ENCODE data around the gene LGALS9C.
"Not testable (repeated sequence)": the region's sequence is repeated elsewhere in the genome, so short reads cannot be mapped to it uniquely, and the experiment has no call there.

LGALS9C gene

DNA sequence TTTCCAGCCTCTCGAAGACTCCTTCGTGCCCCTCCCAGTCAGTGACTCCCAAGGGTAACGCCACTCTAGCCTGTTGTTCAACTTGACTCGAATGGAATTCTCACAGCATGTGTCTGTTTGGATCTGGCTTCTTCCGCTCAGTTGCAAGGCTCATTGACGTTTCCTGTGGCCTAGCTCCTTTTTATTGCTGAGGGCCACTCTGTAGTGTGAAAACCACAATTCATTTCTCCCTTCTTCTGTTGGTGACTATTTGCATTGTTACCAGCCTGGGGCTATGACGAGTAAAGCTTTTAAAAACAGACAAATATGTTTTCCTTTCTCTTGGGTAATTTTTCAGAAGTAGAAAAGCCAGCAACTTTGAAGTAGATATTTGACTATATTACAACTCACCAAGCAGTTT lies 1.8 kb upstream of the LGALS9C start:
- not testable (repeated sequence) for DNase-seq (ENCODE audit: extremely low read depth, low read depth)

DNA sequence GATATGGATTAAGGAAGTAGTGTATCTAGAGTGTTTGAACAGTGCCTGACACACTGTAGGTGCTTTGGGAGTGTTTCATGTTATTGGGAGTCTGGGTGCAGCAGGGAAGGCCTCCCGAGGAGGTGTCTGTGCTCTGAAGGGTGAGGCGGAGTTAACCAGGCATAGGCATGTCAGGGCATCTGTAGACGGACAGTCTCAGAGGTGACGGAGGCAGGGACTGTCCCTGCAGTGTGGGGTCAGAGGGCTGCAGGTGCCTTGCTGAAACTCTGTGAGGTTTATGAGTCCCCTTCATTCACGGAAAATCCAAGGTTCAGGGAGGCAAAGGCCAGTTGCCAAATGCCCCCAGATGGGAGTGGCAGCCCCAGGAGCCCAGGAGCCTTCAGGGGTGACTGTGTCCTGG lies 778 bp downstream of the LGALS9C start:
- DNase-seq (ENCODE audit: extremely low read depth, low read depth), result not testable (repeated sequence)

DNA sequence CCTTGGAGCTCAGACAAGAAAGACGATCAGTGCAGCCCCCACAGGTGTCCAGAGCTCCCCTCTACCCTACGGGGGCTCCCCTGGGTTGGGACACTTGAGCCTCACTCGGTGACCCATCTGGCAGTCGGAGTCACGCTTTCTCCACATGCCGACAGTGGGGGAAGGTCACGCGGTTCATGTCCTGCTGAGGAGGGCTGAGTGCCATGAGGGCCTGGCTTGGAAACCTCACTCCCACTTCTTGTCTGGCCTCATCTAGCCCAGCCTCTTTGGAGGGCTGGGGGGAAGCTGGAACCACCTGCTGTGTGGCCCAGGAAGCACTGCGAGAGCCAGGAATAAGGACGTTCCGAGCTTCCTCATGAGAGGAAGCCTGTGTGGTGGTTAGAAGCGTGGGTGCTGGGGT lies 1.8 kb downstream of the LGALS9C start:
- not testable (repeated sequence) for DNase-seq (ENCODE audit: extremely low read depth, low read depth)

DNA sequence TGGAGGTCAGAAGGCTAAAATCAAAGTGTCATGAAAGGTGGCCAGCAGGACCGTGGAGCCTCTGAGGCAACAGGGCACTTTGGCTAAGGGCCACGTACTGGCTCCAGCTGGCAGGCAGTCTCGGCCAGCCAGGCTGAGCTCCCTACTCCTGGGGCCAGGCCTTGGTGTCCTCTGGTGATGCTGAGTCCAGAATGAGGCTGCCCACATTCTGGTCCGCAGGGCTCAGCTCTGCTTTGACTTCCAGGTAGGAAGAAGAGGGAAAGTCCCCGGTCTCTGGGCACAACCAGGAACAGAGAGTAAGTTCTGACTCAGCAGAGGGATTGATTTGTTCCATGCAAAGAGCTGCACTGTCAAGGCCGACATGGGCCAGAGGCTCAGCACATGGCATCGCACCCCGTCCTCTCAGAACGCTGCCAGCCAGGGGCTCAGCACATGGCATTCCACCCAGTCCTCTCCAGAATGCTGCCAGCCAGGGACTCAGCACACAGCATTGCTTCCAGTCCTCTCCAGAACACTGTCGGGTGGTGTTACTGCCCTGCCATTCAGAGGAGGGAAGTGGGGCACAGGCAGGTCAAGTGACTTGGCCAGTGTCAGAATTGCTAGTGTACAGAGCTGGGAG lies 2.5 kb downstream of the LGALS9C start:
- DNase-seq (ENCODE audit: extremely low read depth, low read depth), result not testable (repeated sequence)

DNA sequence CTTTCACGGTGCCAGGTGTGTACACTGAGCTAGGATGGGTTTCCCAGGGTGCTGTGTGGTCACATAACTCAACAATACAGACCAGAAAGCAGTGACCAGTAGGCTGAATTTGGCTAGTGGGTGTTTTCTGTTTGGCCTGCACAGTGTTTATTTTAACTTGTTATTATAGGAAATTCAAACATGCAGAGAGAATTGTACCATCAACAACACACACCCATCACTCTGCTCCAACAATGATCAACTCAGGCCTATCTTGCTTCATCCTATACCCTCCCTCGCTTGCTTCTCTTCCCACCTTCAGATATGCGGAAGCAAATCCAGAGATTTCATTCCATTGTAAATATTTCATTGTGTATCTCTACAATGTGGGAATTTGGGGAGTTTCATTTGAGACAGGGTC lies 5.2 kb downstream of the LGALS9C start:
- not testable (repeated sequence) for DNase-seq (ENCODE audit: extremely low read depth, low read depth)

DNA sequence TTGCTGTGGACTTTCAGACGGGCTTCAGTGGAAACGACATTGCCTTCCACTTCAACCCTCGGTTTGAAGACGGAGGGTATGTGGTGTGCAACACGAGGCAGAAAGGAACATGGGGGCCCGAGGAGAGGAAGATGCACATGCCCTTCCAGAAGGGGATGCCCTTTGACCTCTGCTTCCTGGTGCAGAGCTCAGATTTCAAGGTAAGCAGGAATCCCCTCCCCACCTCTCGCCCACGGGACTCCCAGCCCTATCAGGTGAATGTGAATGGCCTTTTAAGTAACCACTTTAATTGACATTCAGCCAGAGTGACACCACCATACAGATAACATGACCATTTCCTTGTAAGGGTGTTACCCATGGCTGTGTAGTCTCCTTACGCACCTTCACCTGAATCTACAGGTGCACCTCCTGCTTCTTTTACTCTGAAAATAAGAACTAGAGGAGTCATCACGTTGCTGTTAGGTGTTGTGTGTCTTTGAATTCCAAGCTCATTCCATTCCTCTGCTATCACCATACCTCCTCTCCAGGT lies 9.4 kb downstream of the LGALS9C start:
- DNase-seq (ENCODE audit: extremely low read depth, low read depth), result not testable (repeated sequence)

DNA sequence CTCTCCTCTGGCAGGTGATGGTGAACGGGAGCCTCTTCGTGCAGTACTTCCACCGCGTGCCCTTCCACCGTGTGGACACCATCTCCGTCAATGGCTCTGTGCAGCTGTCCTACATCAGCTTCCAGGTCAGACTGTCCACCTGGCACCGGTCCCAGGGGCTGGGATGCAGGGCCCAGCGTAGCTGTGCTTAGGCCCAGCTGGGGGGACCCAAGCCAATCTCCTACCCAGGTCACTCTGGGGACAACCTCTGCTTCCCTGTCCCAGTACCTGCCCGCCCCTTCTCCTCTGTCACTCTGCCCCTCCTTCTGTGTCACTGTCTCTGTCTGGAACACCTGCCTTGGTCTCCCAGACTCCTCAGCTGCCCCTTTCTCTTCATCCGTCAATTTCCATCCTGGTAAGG lies 11.0 kb downstream of the LGALS9C start:
- not testable (repeated sequence) for DNase-seq (ENCODE audit: extremely low read depth, low read depth)

DNA sequence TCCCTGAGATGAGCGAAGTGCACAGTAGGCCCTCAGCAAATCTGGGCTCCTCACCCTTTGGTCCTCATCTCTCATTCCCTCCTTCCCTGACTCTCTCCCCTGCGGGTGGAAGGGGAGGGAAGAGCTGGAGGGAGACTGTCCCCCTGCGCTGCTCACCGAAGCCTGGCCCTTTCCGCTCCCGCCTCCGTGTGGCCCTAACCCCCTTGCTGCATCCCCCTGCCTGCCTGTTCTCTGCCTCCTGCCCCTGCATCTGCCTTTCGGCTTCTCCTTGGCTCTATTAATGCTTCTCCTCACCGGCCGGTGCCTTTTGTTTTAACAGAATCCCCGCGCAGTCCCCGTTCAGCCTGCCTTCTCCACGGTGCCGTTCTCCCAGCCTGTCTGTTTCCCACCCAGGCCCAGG lies 12.0 kb downstream of the LGALS9C start:
- DNase-seq (ENCODE audit: extremely low read depth, low read depth), result not testable (repeated sequence)

DNA sequence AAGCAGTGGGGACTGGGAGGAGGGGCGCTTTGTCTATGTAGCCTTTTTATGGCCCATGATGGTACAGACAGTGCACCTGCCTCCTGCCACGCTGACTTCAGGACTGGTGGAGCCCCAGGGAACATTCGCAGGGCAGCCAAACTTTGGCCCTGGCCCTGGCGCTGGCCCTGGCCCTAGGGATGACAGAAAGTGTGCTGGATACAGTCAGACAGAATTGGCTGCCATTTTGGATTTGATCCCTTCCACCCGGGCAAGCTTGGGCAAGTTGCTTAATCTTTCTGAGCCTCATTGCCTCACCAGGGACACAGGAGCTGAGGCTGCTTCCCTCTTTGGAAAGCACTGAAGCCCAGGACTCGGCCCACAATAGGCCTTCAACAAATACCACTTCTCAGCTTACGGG lies 13.4 kb downstream of the LGALS9C start:
- not testable (repeated sequence) for DNase-seq (ENCODE audit: extremely low read depth, low read depth)

DNA sequence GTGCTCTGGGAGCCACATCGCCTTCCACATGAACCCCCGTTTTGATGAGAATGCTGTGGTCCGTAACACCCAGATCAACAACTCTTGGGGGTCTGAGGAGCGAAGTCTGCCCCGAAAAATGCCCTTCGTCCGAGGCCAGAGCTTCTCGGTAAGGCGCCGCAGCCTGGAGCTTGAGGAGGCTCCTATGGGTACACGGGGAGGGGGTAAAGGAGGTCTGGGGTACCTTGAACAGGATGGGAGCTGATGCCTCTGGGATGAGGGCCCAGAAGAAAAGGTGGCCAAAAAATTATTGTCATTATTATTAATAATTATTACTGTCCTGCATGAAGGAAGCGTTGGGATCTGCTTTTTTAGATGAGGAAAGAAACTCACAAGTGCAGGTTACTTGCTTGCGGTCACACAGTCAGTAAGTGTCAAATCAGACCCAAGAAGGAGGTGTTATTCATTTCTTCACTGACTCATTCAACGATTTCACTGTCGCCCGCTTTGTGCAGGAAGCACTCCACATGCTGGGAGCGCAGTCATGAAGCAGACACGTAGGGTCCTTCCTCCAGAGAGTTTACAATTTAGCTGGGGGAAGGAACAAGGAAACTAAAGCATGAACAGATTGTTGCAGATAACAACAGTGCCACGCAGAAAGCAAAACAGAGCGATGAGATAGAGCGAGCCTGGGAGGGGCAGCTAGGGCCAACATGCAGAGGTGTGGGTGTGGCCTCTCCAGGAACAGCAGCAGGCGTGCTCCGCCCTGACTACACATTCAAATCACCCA lies 16.3 kb downstream of the LGALS9C start:
- not testable (repeated sequence) for DNase-seq (ENCODE audit: extremely low read depth, low read depth)

DNA sequence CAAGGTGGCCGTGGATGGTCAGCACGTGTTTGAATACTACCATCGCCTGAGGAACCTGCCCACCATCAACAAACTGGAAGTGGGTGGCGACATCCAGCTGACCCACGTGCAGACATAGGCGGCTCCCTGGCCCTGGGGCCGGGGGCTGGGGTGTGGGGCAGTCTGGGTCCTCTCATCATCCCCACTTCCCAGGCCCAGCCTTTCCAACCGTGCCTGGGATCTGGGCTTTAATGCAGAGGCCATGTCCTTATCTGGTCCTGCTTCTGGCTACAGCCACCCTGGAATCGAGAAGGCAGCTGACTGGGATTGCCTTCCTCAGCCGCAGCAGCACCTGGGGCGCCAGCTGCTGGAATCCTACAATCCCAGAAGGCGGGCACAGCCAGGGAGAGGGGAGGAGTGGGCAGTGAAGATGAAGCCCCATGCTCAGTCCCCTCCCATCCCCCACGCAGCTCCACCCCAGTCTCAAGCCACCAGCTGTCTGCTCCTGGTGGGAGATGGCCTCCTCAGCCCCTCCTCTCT lies 17.7 kb downstream of the LGALS9C start:
- not testable (repeated sequence) for DNase-seq (ENCODE audit: extremely low read depth, low read depth)

DNA sequence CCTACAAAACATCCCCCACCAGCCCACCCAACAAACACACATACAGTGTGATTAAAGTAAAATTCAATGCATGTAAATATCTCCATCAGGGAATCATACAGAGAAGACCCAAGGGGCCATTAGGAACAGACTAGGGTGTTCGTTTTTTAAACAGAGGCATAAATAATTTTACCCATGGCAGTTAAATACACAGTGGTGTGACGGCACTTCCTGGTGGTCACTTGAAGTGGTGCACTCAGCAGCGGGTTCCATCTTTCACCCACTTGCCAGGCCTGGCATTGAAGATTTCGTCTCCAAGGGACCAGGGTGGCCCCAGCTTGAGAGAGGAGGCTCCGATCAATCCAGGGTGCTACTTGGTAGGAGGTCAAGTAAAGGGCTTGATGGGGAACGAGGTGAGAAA lies 20.5 kb downstream of the LGALS9C start:
- not testable (repeated sequence) for DNase-seq (ENCODE audit: extremely low read depth, low read depth)

DNA sequence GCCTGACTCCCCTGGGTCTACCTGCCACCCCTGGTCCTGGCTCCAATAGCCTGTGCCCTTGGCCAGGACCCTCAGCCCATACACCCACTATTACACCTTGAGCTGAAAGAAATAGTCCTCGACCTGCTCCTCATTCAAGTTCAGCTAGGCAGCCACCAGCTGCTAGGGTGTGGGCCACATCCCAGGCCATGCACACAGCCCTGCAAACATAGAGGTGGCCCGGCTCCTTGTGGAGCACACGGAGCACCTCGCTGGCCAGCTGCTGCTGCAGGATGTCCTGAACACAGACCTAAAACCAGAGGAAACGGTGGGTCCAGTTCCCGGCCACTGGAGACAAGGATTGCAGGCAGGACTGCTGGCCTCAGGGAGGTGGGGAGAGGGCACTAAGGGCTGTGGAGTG lies 22.5 kb downstream of the LGALS9C start:
- DNase-seq (ENCODE audit: extremely low read depth, low read depth), result not testable (repeated sequence)

DNA sequence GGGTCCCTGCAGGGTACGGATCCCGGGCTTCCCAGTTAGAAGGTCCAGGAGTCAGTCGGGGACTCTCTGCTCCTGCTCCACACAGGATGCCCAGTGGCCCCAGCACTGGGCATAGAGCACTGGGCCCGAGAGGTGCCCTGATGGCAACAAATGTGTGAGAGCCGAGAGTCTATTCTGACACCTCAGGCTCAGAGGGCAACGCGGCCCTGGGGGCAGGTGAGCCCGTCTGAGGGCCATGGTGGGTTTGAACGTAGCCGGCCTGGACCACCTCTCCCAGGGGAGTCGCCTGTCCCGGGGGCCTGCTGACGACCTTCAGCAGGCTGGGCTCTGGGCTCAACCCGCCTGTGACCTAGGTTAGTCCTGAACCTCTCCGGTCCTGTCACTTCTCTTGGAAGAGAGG lies 23.2 kb downstream of the LGALS9C start:
- not testable (repeated sequence) for DNase-seq (ENCODE audit: extremely low read depth, low read depth)

DNA sequence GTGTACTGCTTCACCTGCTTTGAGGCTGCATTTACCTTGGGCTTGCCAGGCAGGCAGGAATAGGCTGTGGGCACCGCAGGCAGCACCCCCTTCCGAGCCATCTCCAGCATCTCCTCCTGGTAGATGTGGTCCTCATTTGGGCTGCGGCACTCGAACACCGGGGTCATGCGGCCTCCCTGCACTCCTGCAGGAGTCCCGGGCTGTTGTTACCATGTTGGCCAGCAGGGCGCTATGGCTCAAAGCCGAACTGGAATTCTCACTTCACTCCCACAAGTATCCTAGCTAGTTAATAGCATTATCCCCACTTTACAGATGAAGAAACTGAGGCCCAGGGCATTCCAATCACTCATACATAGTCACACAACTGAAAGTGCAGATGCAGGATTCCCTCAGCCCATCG lies 23.7 kb downstream of the LGALS9C start:
- DNase-seq (ENCODE audit: extremely low read depth, low read depth), result not testable (repeated sequence)

DNA sequence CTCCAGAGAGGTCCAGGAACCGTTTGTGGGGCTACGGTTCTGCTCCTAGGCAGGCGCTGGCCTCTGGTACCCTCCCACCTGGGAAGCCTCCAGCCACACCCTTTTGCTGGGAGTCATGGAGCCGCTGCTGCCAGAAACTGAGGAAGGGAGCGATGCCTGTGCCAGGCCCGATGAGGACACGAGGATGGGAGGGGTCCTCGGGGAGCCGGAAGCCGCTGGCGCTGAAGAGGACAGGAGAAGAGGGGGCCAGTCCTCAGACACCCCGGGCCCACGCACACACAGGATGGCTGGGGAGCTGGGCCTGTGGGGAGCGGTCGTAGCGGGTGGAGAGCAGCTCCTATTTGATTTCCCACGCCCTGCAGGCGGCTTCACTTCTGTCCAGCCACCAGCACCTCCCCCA lies 24.2 kb downstream of the LGALS9C start:
- DNase-seq (ENCODE audit: extremely low read depth, low read depth), result not testable (repeated sequence)

DNA sequence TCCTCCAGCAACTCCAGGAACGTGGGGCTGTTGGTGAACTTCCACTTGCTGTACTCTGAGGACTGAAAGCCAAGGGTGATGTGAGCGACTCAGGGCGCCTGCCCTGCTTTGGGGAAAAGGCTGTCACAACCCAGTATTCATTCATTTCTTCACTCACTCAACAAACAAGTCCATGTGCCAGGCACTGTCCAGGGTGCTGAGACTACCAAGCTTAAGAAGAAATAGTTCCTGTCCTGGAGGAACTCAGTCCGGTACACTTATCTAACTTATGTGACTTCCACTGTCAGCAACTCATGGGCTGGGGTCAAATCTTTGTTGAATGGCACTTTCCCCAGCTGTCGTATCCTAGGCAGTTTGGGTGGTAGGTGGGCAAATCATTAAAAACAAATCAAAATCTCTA lies 26.6 kb downstream of the LGALS9C start:
- not testable (repeated sequence) for DNase-seq (ENCODE audit: extremely low read depth, low read depth)

DNA sequence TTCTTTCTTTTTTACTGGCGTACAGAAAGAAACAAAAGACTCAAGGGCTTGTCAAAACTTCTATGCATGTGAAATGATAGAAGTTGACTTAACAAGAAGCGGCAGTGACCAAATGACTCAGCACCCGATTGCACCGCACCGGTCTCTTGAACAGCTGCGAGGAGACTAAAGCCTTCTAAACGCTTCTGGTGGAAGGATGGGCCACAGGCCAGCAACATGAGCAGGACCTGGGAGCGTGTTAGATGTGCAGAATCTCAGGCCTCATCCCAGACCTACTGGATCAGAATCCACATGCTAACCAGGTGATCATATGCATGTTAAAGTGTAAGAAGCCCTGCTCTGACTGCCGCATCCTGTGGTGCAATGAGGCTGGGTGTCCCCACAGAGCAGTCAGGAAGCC lies 31.1 kb downstream of the LGALS9C start:
- DNase-seq (ENCODE audit: extremely low read depth, low read depth), result not testable (repeated sequence)

DNA sequence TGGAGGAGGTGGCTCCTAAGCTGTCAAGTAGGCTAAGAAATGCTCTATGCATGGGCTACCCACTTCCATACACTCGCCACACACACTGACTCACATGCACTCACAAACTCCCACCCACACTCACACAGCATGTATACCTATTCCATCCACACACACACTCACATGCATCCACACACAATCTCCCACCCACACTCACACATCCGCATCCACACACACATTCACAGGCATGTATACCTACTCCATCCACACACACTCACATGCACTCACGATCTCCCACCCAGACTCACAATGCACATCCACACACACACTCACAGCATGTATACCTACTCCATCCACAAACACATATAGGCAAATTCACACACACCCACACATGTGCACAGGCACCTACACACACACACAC lies 32.1 kb downstream of the LGALS9C start:
- not testable (repeated sequence) for DNase-seq (ENCODE audit: extremely low read depth, low read depth)

DNA sequence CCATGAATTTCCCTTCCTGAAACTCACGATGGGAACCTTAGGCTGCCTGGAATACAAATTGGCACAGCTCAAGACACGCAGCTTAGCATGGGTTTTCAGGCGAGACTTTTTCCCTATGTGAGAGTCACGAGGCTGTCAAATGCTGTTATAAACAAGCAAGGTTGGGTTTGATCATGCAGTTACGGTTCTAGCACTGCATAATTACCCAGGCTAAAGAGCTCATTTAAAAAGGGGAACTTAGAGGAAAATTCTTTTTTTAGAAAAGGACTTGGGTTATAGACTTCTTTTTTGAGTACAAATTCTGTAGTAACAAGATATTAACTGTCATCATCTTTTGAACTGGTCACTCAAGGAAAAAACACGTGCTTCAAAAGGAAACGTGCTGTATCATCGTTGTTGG lies 44.5 kb downstream of the LGALS9C start:
- not testable (repeated sequence) for DNase-seq (ENCODE audit: extremely low read depth, low read depth)

DNA sequence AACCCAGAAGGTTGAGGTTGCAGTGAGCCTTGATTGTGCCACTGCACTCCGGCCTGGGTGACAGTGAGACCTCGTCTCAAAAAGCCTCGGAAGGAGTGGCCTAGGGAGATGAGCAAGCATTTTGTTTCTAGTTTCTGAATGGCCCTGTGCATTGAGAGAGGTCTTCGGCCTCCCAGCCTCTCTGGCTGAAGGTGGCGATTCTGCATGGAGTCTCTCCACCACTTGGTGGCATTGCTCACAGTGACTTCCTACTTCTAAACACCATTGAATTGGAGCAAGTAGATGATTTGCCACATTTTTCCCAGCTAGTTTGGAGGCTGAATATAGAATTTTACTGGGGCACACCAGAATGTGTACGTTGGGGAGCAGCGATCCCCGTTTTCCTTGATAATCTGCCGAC lies 48.4 kb downstream of the LGALS9C start:
- DNase-seq (ENCODE audit: extremely low read depth, low read depth), result not testable (repeated sequence)

DNA sequence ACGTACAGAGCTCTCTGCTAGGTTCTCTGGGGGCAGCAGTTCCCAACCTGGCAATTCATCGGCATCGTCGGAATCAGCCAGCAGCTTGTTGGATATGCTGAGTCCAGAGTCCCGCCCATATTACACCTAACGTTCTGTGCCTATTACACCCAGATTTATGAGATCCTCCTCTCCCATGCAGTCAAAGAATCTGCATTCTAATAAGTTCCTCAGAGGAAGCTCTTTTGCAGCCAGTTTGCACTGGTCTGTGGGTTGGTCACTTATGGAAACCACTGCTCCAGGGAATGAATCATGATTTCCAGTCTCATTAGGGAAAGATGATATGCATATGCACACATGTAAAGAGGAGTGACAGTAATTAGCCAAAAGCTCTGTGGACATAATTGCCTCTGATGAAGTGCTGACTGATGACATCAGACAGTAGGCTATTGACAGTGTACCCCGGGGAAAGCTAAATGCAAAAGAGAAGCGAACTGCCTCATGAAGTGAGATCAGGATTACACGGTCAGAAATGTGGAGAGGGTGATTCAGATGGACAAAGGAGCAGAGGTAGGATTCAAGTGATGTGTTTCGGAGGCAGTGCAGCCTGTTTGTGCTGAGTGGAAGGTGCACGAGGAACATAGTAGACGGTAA lies 49.7 kb downstream of the LGALS9C start:
- not testable (repeated sequence) for DNase-seq (ENCODE audit: extremely low read depth, low read depth)

Measured in AG09319 (cell line).